Measurements from ENCODE around the gene RHCE.
A peak's percentile ranks its signal among the peaks of the same experiment; 100 is the strongest.
"Not testable (repeated sequence)": the region's sequence is repeated elsewhere in the genome, so short reads cannot be mapped to it uniquely, and the experiment has no call there.

Gene RHCE

GRCh38 chr1:25445993-25446538 lies 25.4 kb upstream of the RHCE start:
- Histone ChIP-seq H3K27me3 (ENCODE audit: low read depth) (no peaks in the 10 kb centered on the region), H3K9me3 (no peaks in the 10 kb centered on the region), H3K36me3 (replicated peaks) (no peaks in the 10 kb centered on the region), H3K4me3 (no peak overlapping the region), H3K4me1 (peaks cover 22% of the 10 kb centered on the region)
- no peak for DNase-seq (ENCODE audit: low spot score in 2 of 2)
- in situ Hi-C loops (cut with MboI; ENCODE audit: low sequenced_read_pairs), result no loop called here

DNA sequence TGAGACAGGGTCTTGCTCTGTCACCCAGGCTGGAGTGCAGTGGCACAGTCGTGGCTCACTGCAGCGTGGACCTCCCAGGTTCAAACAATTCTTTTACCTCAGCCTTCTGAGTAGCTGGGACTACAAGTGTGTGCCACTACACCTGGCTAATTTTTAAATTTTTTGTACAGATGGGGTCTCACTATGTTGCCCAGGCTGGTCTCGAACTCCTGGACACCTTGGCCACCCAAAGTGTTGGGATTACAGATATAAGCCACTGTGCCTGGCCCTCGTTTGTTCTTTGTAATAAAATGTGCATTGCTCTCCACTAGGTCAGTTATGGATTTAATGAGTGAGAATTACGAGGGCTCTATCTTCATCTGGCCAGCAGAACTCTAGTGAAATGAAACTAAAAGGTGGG lies 24.0 kb upstream of the RHCE start:
- DNase-seq (ENCODE audit: low spot score in 2 of 2); H3K9me3 ChIP-seq; H3K36me3 ChIP-seq (replicated peaks); H3K4me3 ChIP-seq; H3K27me3 ChIP-seq (ENCODE audit: low read depth); in situ Hi-C loops (cut with MboI; ENCODE audit: low sequenced_read_pairs): not testable (repeated sequence)
- peaks cover 22% of the 10 kb centered on the region for H3K4me1 ChIP-seq

GRCh38 chr1:25443030-25443699 lies 22.5 kb upstream of the RHCE start:
- Histone ChIP-seq H3K27me3 (ENCODE audit: low read depth) (no peaks in the 10 kb centered on the region), H3K9me3 (no peaks in the 10 kb centered on the region), H3K4me1 (peaks cover 22% of the 10 kb centered on the region), H3K36me3 (replicated peaks) (no peaks in the 10 kb centered on the region), H3K4me3 (no peak overlapping the region)
- in situ Hi-C loops (cut with MboI; ENCODE audit: low sequenced_read_pairs), result no loop called here
- no peak for DNase-seq (ENCODE audit: low spot score in 2 of 2)

DNA sequence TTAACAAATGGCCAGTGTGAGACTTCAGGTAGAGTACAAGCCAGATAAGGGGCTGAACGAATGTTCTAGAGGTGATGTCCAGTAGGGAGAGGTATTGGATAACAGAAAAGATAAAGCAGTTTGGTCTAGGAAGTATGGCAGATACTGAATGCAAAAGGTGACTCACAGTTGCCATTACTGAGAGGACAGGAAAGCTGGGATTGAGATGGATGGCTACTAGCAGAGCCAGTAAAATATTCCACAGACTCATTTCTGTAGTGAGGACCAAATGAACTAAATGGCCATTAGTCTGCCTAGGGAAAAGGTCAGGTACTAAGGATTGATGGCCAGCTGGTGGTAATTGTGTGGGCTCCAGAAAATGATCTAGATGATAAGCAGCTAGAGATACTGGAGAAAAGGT lies 21.6 kb upstream of the RHCE start:
- DNase-seq (ENCODE audit: low spot score in 2 of 2), result no peak
- in situ Hi-C loops (cut with MboI; ENCODE audit: low sequenced_read_pairs), result no loop called here

DNA sequence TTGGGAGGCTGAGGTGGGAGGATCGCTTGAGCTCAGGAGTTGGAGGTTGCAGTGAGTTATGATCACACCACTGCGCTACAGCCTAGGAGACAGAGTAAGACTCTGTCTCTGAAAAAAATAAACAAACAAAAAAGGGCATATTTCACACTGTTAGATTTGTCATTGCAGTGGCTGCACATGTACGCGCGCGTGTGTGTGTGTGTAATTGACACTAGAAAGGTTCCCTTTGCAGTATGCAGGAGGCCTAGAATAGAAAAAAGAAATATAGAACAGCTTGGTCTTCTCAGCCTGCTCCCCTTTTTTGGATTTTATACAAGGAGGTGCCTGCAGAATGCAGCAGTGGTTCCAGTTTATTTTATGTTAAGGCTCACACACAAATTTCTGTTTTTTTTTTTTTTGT lies 18.7 kb upstream of the RHCE start:
- H3K9me3 ChIP-seq, result no peaks in the 10 kb centered on the region
- peaks cover 5% of the 10 kb centered on the region for H3K4me1 ChIP-seq
- no peaks in the 10 kb centered on the region for H3K27me3 ChIP-seq (ENCODE audit: low read depth)
- H3K4me3 ChIP-seq, result no peak overlapping the region
- no peaks in the 10 kb centered on the region for H3K36me3 ChIP-seq (replicated peaks)
- in situ Hi-C loops (cut with MboI; ENCODE audit: low sequenced_read_pairs), result no loop called here
- DNase-seq (ENCODE audit: low spot score in 2 of 2), result no peak

More for the DNA sequence above, 21.6 kb upstream of the RHCE start:
- Histone ChIP-seq H3K4me3 (no peak overlapping the region), H3K9me3 (no peaks in the 10 kb centered on the region), H3K4me1 (peaks cover 16% of the 10 kb centered on the region), H3K36me3 (replicated peaks) (no peaks in the 10 kb centered on the region), H3K27me3 (ENCODE audit: low read depth) (no peaks in the 10 kb centered on the region)

GRCh38 chr1:25437672-25438071 lies 17.0 kb upstream of the RHCE start:
- Histone ChIP-seq H3K36me3 (replicated peaks) (no peaks in the 10 kb centered on the region), H3K27me3 (ENCODE audit: low read depth) (no peaks in the 10 kb centered on the region), H3K9me3 (no peaks in the 10 kb centered on the region), H3K4me1 (peaks cover 2% of the 10 kb centered on the region), H3K4me3 (no peak overlapping the region)
- in situ Hi-C loops (cut with MboI; ENCODE audit: low sequenced_read_pairs), result no loop called here
- DNase-seq (ENCODE audit: low spot score in 2 of 2), result no peak

DNA sequence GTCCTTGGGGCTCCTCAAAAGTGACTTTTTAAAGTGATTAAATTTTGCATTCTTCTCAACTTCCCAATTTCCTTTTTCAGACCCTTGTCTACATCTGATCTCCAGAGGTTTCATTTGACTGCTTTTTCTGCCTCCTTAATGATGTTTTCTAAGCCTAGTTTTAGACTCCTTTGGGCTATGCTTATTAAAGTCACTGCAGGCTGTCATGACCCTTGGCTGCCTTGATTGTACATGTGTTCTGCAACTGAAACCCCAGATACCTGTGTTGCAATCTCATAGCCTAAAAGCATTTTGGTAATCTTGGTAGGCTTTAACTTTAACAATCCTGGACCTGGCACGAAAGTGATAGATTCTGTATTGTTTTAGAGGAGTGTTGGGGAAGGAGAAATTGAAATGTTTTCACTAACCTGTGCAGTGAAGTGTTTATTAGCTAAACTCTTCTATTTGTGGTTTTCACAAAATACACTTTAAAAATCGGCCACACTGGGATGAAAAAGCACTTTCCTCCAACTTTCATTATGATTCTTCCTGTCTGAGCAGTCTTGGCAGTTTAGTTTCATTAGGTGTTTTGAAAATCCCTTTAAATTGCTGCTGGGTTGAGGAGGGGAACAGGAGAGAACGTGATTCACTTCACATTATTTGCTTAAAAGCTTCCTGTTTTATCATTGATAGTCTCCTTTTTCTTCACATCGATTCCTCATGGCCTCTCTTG lies 14.9 kb upstream of the RHCE start:
- Histone ChIP-seq H3K36me3 (replicated peaks) (no peaks in the 10 kb centered on the region), H3K27me3 (ENCODE audit: low read depth) (no peaks in the 10 kb centered on the region), H3K9me3 (no peaks in the 10 kb centered on the region), H3K4me3 (no peak overlapping the region), H3K4me1 (peaks cover 11% of the 10 kb centered on the region)
- no peak for DNase-seq (ENCODE audit: low spot score in 2 of 2)
- in situ Hi-C loops (cut with MboI; ENCODE audit: low sequenced_read_pairs), result no loop called here

- Histone ChIP-seq H3K4me1 (peaks cover 16% of the 10 kb centered on the region), H3K9me3 (no peaks in the 10 kb centered on the region), H3K27me3 (ENCODE audit: low read depth) (no peaks in the 10 kb centered on the region), H3K4me3 (no peak overlapping the region), H3K36me3 (replicated peaks) (no peaks in the 10 kb centered on the region)
- DNase-seq (ENCODE audit: low spot score in 2 of 2), result no peak
- in situ Hi-C loops (cut with MboI; ENCODE audit: low sequenced_read_pairs), result no loop called here
These were observed 13.0 kb upstream of the RHCE start for GRCh38 chr1:25433389-25434186.

GRCh38 chr1:25432749-25433388 lies 12.2 kb upstream of the RHCE start:
- in situ Hi-C loops (cut with MboI; ENCODE audit: low sequenced_read_pairs), result no loop called here
- no peak for DNase-seq (ENCODE audit: low spot score in 2 of 2)
- no peak overlapping the region for H3K4me3 ChIP-seq
- H3K4me1 ChIP-seq, result peaks cover 16% of the 10 kb centered on the region
- H3K9me3 ChIP-seq, result no peaks in the 10 kb centered on the region
- no peaks in the 10 kb centered on the region for H3K36me3 ChIP-seq (replicated peaks)
- H3K27me3 ChIP-seq (ENCODE audit: low read depth), result no peaks in the 10 kb centered on the region

DNA sequence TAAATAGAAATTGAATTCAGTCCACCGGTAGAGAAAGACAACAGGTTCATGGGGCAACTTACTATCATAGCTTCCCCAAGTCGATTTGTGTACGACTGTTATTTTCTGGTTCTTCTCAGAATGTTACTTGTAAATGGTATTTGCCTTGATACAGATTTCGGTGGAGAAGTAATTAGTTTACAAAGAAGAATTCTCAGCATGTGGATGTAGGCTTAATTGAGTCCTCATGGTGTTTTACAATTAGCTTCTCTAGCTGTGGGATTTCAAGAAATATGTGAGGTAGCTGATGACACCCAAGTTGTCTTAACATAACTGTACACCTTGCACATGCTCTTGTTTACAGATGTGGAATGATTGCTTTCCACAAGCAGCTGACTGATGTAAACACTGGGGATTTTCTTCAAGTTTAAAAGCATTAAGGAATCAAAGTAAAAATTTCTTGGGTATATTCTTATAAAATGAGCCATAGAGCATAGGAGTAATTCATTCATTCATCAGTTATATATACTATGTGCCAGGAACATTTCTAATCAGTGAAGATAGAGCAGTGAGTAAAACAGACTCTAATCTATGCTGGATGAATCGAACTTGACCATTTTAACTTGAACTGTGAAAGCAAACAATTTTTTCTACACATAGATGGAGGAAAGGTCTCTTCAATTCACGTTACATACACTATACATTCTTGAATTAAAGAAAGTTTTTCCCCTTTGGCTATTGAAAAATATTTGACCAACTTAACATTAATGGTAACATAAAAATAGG lies 11.5 kb upstream of the RHCE start:
- Histone ChIP-seq H3K9me3 (no peaks in the 10 kb centered on the region), H3K27me3 (ENCODE audit: low read depth) (no peaks in the 10 kb centered on the region), H3K4me1 (peaks cover 16% of the 10 kb centered on the region), H3K36me3 (replicated peaks) (no peaks in the 10 kb centered on the region), H3K4me3 (peak overlapping the region; percentile 76)
- DNase-seq (ENCODE audit: low spot score in 2 of 2), result no peak
- in situ Hi-C loops (cut with MboI; ENCODE audit: low sequenced_read_pairs), result no loop called here

GRCh38 chr1:25430967-25431881 lies 10.6 kb upstream of the RHCE start:
- H3K36me3 ChIP-seq (replicated peaks), result no peaks in the 10 kb centered on the region
- H3K4me3 ChIP-seq, result peak overlapping the region; percentile 76
- no peak for DNase-seq (ENCODE audit: low spot score in 2 of 2)
- peaks cover 16% of the 10 kb centered on the region for H3K4me1 ChIP-seq
- no peaks in the 10 kb centered on the region for H3K9me3 ChIP-seq
- H3K27me3 ChIP-seq (ENCODE audit: low read depth), result no peaks in the 10 kb centered on the region
- in situ Hi-C loops (cut with MboI; ENCODE audit: low sequenced_read_pairs), result no loop called here
